GM23338 (cell line): Measurements from ENCODE around the gene RGCC. TPM values are rescaled to one million over a fixed set of nuclear protein-coding genes. Genes with fewer than 3 reads are reported as not detected.

ENCODE experiments used
- ATAC-seq: fragments of 200-7000 bp; cut with Tn5 transposase; 3 replicates; pipeline ENCODE4 v1.9.1; 2020
- DNase-seq: peaks from one replicate; pipeline ENCODE4 v3.0.0-alpha.2; 2015; ENCODE audit warnings: low spot score
- H2AFZ ChIP-seq: fragments of 200-600 bp; sonication (generic); 2 replicates; pipeline ENCODE4 v1.8.0; 2016; ENCODE audit warnings: antibody characterized with exemption, mild to moderate bottlenecking, moderate library complexity
- H3F3A ChIP-seq: fragments of 200-600 bp; sonication (generic); replicated peaks from 2 replicates; pipeline ENCODE4 v1.8.0; 2017; ENCODE audit warnings: antibody characterized with exemption, mixed run types, low read depth
- H3K27ac ChIP-seq: fragments of 200-600 bp; sonication (generic); 2 replicates; pipeline ENCODE4 v1.6.1; 2016; ENCODE audit warnings: low read depth
- H3K27me3 ChIP-seq: fragments of 200-600 bp; sonication (generic); 2 replicates; pipeline ENCODE4 v1.8.0; 2016; ENCODE audit warnings: mild to moderate bottlenecking, mixed run types, moderate library complexity; ENCODE audit not compliant: insufficient read depth
- H3K36me3 ChIP-seq: fragments of 200-600 bp; sonication (generic); 2 replicates; pipeline ENCODE4 v1.8.0; 2016; ENCODE audit warnings: mild to moderate bottlenecking; ENCODE audit not compliant: insufficient read depth
- H3K4me1 ChIP-seq: fragments of 200-600 bp; sonication (generic); 2 replicates; pipeline ENCODE4 v1.8.0; 2016; ENCODE audit warnings: mild to moderate bottlenecking, moderate library complexity; ENCODE audit not compliant: insufficient read depth
- H3K4me2 ChIP-seq: fragments of 200-600 bp; sonication (generic); 2 replicates; pipeline ENCODE4 v1.7.1; 2017; ENCODE audit warnings: mixed run types
- H3K4me3 ChIP-seq: fragments of 200-600 bp; sonication (generic); 2 replicates; pipeline ENCODE4 v1.6.1; 2016; ENCODE audit warnings: mixed run types
- H3K79me2 ChIP-seq: fragments of 200-600 bp; sonication (generic); replicated peaks from 2 replicates; pipeline ENCODE4 v1.8.0; 2017; ENCODE audit warnings: mild to moderate bottlenecking; ENCODE audit not compliant: insufficient read depth
- H3K9me2 ChIP-seq: fragments of 200-600 bp; sonication (generic); 2 replicates; pipeline ENCODE4 v1.8.0; 2017; ENCODE audit not compliant: insufficient read depth
- H4K20me1 ChIP-seq: fragments of 200-600 bp; sonication (generic); replicated peaks from 2 replicates; pipeline ENCODE4 v1.8.0; 2017; ENCODE audit warnings: mild to moderate bottlenecking; ENCODE audit not compliant: insufficient read depth
- H3K27ac Mint-ChIP-seq: 2 replicates; pipeline ENCODE4 v1.8.0; 2020; ENCODE audit warnings: inconsistent platforms, mild to moderate bottlenecking, moderate library complexity, mixed read lengths
- H3K27me3 Mint-ChIP-seq: 3 replicates; pipeline ENCODE4 v1.8.0; 2022; ENCODE audit warnings: low read depth, mild to moderate bottlenecking, moderate library complexity, mixed read lengths, inconsistent platforms; ENCODE audit not compliant: insufficient read depth, poor library complexity
- H3K36me3 Mint-ChIP-seq: 3 replicates; pipeline ENCODE4 v1.8.0; 2021; ENCODE audit warnings: low read depth, mild to moderate bottlenecking, inconsistent platforms, moderate library complexity, mixed read lengths
- H3K4me1 Mint-ChIP-seq: 3 replicates; pipeline ENCODE4 v1.8.0; 2020; ENCODE audit warnings: mild to moderate bottlenecking, inconsistent platforms, mixed read lengths
- H3K4me3 Mint-ChIP-seq: 3 replicates; pipeline ENCODE4 v1.8.0; 2021; ENCODE audit warnings: moderate library complexity, mild to moderate bottlenecking, inconsistent platforms, mixed read lengths
- H3K9me3 Mint-ChIP-seq: 3 replicates; pipeline ENCODE4 v1.8.0; 2020; ENCODE audit warnings: moderate library complexity, mild to moderate bottlenecking, inconsistent platforms, mixed read lengths
- CREB1 ChIP-seq: fragments of 250-450 bp; sonication (Bioruptor Pico); IDR thresholded peaks from 2 replicates; pipeline ENCODE4 v1.5.0; 2020; ENCODE audit warnings: low read depth, mild to moderate bottlenecking, moderate library complexity
- CTCF ChIP-seq, 2 experiments: fragments of 200-600 bp in 1 of 2; sonication (generic) in 1 of 2; conservative IDR thresholded peaks; 2 replicates each; pipeline versions ENCODE4 v1.5.1 to v1.6.1; 2016 to 2017; ENCODE audit warnings: antibody characterized with exemption in 2 of 2, low read depth in 2 of 2, mild to moderate bottlenecking in 2 of 2, moderate library complexity in 1 of 2
- JUNB ChIP-seq: IDR thresholded peaks from one replicate; pipeline ENCODE4 v1.6.1; 2016; ENCODE audit warnings: antibody characterized with exemption; ENCODE audit not compliant: unreplicated experiment
- NANOG ChIP-seq: IDR thresholded peaks from 2 replicates; pipeline ENCODE4 v1.6.1; 2016; ENCODE audit warnings: antibody characterized with exemption, borderline replicate concordance
- POLR2AphosphoS5 ChIP-seq: IDR thresholded peaks from 2 replicates; pipeline ENCODE4 v1.6.1; 2016; ENCODE audit warnings: antibody characterized with exemption, low read depth
- STAT1 ChIP-seq: IDR thresholded peaks from one replicate; pipeline ENCODE4 v1.6.1; 2016; ENCODE audit warnings: antibody characterized with exemption; ENCODE audit not compliant: unreplicated experiment
- ZNF114 ChIP-seq: fragments of 250-450 bp; sonication (Bioruptor Pico); IDR thresholded peaks from 2 replicates; pipeline ENCODE4 v1.5.0; 2020; ENCODE audit warnings: mild to moderate bottlenecking, moderate library complexity
- ZNF331 ChIP-seq: fragments of 250-450 bp; sonication (Bioruptor Pico); IDR thresholded peaks from 2 replicates; pipeline ENCODE4 v1.5.0; 2020; ENCODE audit warnings: low read depth, mild to moderate bottlenecking, moderate library complexity
- ZNF462 ChIP-seq: fragments of 250-450 bp; sonication (Bioruptor Pico); IDR thresholded peaks from 2 replicates; pipeline ENCODE4 v1.5.0; 2020; ENCODE audit warnings: mild to moderate bottlenecking, moderate library complexity
- polyA plus RNA-seq: library from polyadenylated mRNA; unstranded; fragments of >200 nt; fragmentation: Nextera tagmentation; extraction: Ambion mirVana; gene quantifications from 2 replicates; pipeline ENCODE4 v1.2.1, GENCODE V29; 2016
- total RNA-seq: library from RNA; depleted of rRNA; stranded (reverse); fragments of >200 nt; shearing (Covaris generic); gene quantifications from 2 replicates; pipeline ENCODE4 v1.2.3, GENCODE V29; 2014

Gene RGCC
- total and polyA plus RNA-seq, 2 experiments from 2014 or later = 0.65 to 0.66 TPM

- no peak overlapping the region for H3K27ac Mint-ChIP-seq
- DNase-seq = peak; percentile 70
- H3K4me1 ChIP-seq = no peaks in the 10 kb centered on the region
- H4K20me1 ChIP-seq = no peaks in the 10 kb centered on the region
- peaks cover 47% of the 10 kb centered on the region for H3K27me3 Mint-ChIP-seq
- peak; percentile 22 for ATAC-seq
- peak overlapping the region; percentile 71 for H3K4me3 ChIP-seq
- peaks cover 4% of the 10 kb centered on the region; the same call in 1 of the 3 replicates for H3K4me1 Mint-ChIP-seq
- no peak overlapping the region; the same call in 1 of the 2 replicates for H2AFZ ChIP-seq
- no peak for TF ChIP-seq NANOG
- peak; percentile 75 for TF ChIP-seq CTCF (conservative IDR thresholded peaks at IDR 0.05; ENCODE audit: low read depth in 2 of 2)
- H3K4me2 ChIP-seq = peak overlapping the region; percentile 87
- peaks cover 8% of the 10 kb centered on the region; the same call in 1 of the 3 replicates for H3K9me3 Mint-ChIP-seq
- no peaks in the 10 kb centered on the region for H3K9me2 ChIP-seq
- H3K79me2 ChIP-seq = no peaks in the 10 kb centered on the region
- H3K27me3 ChIP-seq = peaks cover 66% of the 10 kb centered on the region
- H3K36me3 Mint-ChIP-seq = no peaks in the 10 kb centered on the region; the same call in 2 of the 3 replicates
- H3K4me3 Mint-ChIP-seq = peak overlapping the region; percentile 67
- H3F3A ChIP-seq = 0 out of 2 replicates have a peak, but pooled peaks cover 5% of the 10 kb centered on the region
- H3K36me3 ChIP-seq = no peaks in the 10 kb centered on the region
- H3K27ac ChIP-seq = no peak overlapping the region
Measured at GRCh38 chr13:41458761-41459431, 1.5 kb downstream of the RGCC start.

GRCh38 chr13:41459432-41460073, 2.2 kb downstream of the RGCC start:
- no peaks in the 10 kb centered on the region for H4K20me1 ChIP-seq
- no peak overlapping the region for H3K4me2 ChIP-seq
- H3K9me3 Mint-ChIP-seq = peaks cover 8% of the 10 kb centered on the region; the same call in 1 of the 3 replicates
- ATAC-seq (no peak), DNase-seq (no peak)
- no peak overlapping the region for H2AFZ ChIP-seq
- H3K4me1 ChIP-seq = no peaks in the 10 kb centered on the region
- H3F3A ChIP-seq = 0 out of 2 replicates have a peak, but pooled peaks cover 5% of the 10 kb centered on the region
- H3K79me2 ChIP-seq = no peaks in the 10 kb centered on the region
- H3K27ac Mint-ChIP-seq = no peak overlapping the region
- H3K27me3 Mint-ChIP-seq = peaks cover 46% of the 10 kb centered on the region
- H3K4me3 ChIP-seq = no peak overlapping the region
- peaks cover 4% of the 10 kb centered on the region; the same call in 1 of the 3 replicates for H3K4me1 Mint-ChIP-seq
- H3K36me3 ChIP-seq = no peaks in the 10 kb centered on the region
- H3K9me2 ChIP-seq = no peaks in the 10 kb centered on the region
- H3K4me3 Mint-ChIP-seq = no peak overlapping the region; the same call in 2 of the 3 replicates
- no peak overlapping the region for H3K27ac ChIP-seq
- peaks cover 60% of the 10 kb centered on the region for H3K27me3 ChIP-seq
- no peaks in the 10 kb centered on the region; the same call in 2 of the 3 replicates for H3K36me3 Mint-ChIP-seq
- TF ChIP-seq STAT1 (no peak), JUNB (no peak), CREB1 (CRISPR knock-in tag) (no peak), ZNF114 (no peak), POLR2AphosphoS5 (no peak), ZNF462 (CRISPR knock-in tag) (no peak), ZNF331 (CRISPR knock-in tag) (no peak)
